ENCODE measurements around the gene CTDNEP1. TPM values are rescaled to one million over a fixed set of nuclear protein-coding genes. Genes with fewer than 3 reads are reported as not detected.

CTDNEP1 gene
- polyA plus RNA-seq, 1 of the 3 experiments (the other 2 are of a cell fraction) = 111 TPM

- peak overlapping the region; percentile 61 to 74 for H3K4me3 ChIP-seq (ENCODE audit: low read depth in 2 of 2, low read length in 1 of 2)
- no peak for TF ChIP-seq USF2 (IDR thresholded peaks at IDR 0.05; ENCODE audit: borderline replicate concordance, low read depth, low read length)
- 0 out of 2 replicates have a peak, but pooled peaks have one; percentile 27 for TF ChIP-seq POLR2AphosphoS5 (IDR thresholded peaks at IDR 0.05; ENCODE audit: low read depth, low read length)
- no peak for TF ChIP-seq RAD21 (IDR thresholded peaks at IDR 0.05; ENCODE audit: low read length)
- no peak for TF ChIP-seq EZH2phosphoT487 (IDR thresholded peaks at IDR 0.05; ENCODE audit: borderline replicate concordance, low read depth)
- TF ChIP-seq TAF1 (IDR thresholded peaks at IDR 0.05; ENCODE audit: borderline replicate concordance, low read depth, low read length) = peak; percentile 42; the same call in 1 of the 2 replicates
- no peak for TF ChIP-seq USF1 (IDR thresholded peaks at IDR 0.05; ENCODE audit: borderline replicate concordance, low read depth)
- no peak for TF ChIP-seq MXI1 (IDR thresholded peaks at IDR 0.05; ENCODE audit: low read depth, low read length)
Observed at GRCh38 chr17:7215652-7216180, 35.8 kb downstream of the CTDNEP1 start.

GRCh38 chr17:7215136-7215638, 36.3 kb downstream of the CTDNEP1 start:
- CTCF ChIA-PET = interaction anchor here (1.0 to 3.7 kb wide), 10 partner anchors 8 to 170 kb away, joined by 3 to 37 read pairs (median 6); partner anchors contain the start of genes DVL2 and GABARAP
- POLR2A ChIA-PET = interaction anchor here (0.9 to 1.7 kb wide), 6 partner anchors 9 to 202 kb away, joined by 3 to 6 read pairs (median 5); partner anchors contain the start of genes DVL2, GABARAP, PHF23 and RNASEK
- TF ChIP-seq EP300 (IDR thresholded peaks at IDR 0.05; ENCODE audit: borderline replicate concordance in 1 of 2, low read depth in 1 of 2, low read length in 1 of 2) (no peak), TEAD4 (IDR thresholded peaks at IDR 0.05; ENCODE audit: borderline replicate concordance, insufficient read depth) (no peak), ELF1 (IDR thresholded peaks at IDR 0.05) (no peak), FOXJ3 (CRISPR knock-in tag; IDR thresholded peaks at IDR 0.05) (no peak), RFX5 (IDR thresholded peaks at IDR 0.05; ENCODE audit: low read length) (no peak), RAD21 (IDR thresholded peaks at IDR 0.05; ENCODE audit: low read length) (no peak), TCF12 (IDR thresholded peaks at IDR 0.05) (no peak), USF2 (IDR thresholded peaks at IDR 0.05; ENCODE audit: borderline replicate concordance, low read depth, low read length) (no peak), MXI1 (IDR thresholded peaks at IDR 0.05; ENCODE audit: low read depth, low read length) (no peak; the same call in 1 of the 2 replicates), CHD2 (IDR thresholded peaks at IDR 0.05; ENCODE audit: low read length, partially characterized antibody) (no peak), POLR2AphosphoS5 (IDR thresholded peaks at IDR 0.05; ENCODE audit: low read depth, low read length) (no peak), FOXM1 (IDR thresholded peaks at IDR 0.05; ENCODE audit: low read depth) (no peak), RCOR1 (IDR thresholded peaks at IDR 0.05; ENCODE audit: low read length) (no peak; the same call in 1 of the 2 replicates)
- TF ChIP-seq, protein P1, sequence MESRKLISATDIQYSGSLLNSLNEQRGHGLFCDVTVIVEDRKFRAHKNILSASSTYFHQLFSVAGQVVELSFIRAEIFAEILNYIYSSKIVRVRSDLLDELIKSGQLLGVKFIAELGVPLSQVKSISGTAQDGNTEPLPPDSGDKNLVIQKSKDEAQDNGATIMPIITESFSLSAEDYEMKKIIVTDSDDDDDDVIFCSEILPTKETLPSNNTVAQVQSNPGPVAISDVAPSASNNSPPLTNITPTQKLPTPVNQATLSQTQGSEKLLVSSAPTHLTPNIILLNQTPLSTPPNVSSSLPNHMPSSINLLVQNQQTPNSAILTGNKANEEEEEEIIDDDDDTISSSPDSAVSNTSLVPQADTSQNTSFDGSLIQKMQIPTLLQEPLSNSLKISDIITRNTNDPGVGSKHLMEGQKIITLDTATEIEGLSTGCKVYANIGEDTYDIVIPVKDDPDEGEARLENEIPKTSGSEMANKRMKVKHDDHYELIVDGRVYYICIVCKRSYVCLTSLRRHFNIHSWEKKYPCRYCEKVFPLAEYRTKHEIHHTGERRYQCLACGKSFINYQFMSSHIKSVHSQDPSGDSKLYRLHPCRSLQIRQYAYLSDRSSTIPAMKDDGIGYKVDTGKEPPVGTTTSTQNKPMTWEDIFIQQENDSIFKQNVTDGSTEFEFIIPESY (IDR thresholded peaks at IDR 0.05; ENCODE audit: borderline replicate concordance, low read depth) = no peak
- TF ChIP-seq, protein P2, sequence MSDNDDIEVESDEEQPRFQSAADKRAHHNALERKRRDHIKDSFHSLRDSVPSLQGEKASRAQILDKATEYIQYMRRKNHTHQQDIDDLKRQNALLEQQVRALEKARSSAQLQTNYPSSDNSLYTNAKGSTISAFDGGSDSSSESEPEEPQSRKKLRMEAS (IDR thresholded peaks at IDR 0.05; ENCODE audit: low read depth) = no peak
- TF ChIP-seq, protein P3, sequence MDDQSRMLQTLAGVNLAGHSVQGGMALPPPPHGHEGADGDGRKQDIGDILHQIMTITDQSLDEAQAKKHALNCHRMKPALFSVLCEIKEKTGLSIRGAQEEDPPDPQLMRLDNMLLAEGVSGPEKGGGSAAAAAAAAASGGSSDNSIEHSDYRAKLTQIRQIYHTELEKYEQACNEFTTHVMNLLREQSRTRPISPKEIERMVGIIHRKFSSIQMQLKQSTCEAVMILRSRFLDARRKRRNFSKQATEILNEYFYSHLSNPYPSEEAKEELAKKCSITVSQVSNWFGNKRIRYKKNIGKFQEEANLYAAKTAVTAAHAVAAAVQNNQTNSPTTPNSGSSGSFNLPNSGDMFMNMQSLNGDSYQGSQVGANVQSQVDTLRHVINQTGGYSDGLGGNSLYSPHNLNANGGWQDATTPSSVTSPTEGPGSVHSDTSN (IDR thresholded peaks at IDR 0.05) = no peak

More at GRCh38 chr17:7215652-7216180, 35.8 kb downstream of the CTDNEP1 start:
- H3K79me2 ChIP-seq (ENCODE audit: insufficient read depth) = peaks cover 54% of the 10 kb centered on the region
- H3K4me2 ChIP-seq = peak overlapping the region; percentile 97
- H3K27me3 ChIP-seq (ENCODE audit: insufficient read depth) = no peaks in the 10 kb centered on the region
- CTCF ChIA-PET = interaction anchor here (1.0 to 3.7 kb wide), 8 partner anchors 8 to 193 kb away, joined by 3 to 37 read pairs (median 5); partner anchors contain the start of gene DVL2
- H3K4me1 ChIP-seq (ENCODE audit: control insufficient read depth in 1 of 2, insufficient read depth in 2 of 2, low read depth in 1 of 2, low read length in 1 of 2) = peaks cover 26 to 60% of the 10 kb centered on the region in 2 experiments; a peak in 3 of 4 replicates
- H4K20me1 ChIP-seq (ENCODE audit: insufficient read depth) = peaks cover 23% of the 10 kb centered on the region
- peak; percentile 59 for DNase-seq
- H3K27ac ChIP-seq (ENCODE audit: low read depth in 2 of 2, low read length in 1 of 2) = peak overlapping the region; percentile 88 to 96
- POLR2A ChIA-PET = interaction anchor here (0.9 to 1.3 kb wide), 3 partner anchors 19 to 27 kb away, joined by 3 to 6 read pairs (median 6); partner anchors contain the start of genes DVL2, GABARAP and PHF23
- no peaks in the 10 kb centered on the region for H3K9me3 ChIP-seq
- H3K9me2 ChIP-seq = no peaks in the 10 kb centered on the region
- peaks cover 46% of the 10 kb centered on the region for H3F3A ChIP-seq (replicated peaks; ENCODE audit: insufficient read depth)
- H2AFZ ChIP-seq (ENCODE audit: low read depth) = no peak overlapping the region
- WGBS (ENCODE audit: low lambda C conversion rate) = 7% methylated on average over 10 of the region's 10 CpGs
- H3K36me3 ChIP-seq (replicated peaks in 1 of 2; ENCODE audit: control insufficient read depth in 1 of 2, insufficient read depth in 2 of 2, low read length in 1 of 2) = peaks cover 0 to under 1% of the 10 kb centered on the region in 2 experiments
- H3K9ac ChIP-seq = peak overlapping the region; percentile 88

More at GRCh38 chr17:7215136-7215638, 36.3 kb downstream of the CTDNEP1 start:
- 11% methylated on average over 9 of the region's 9 CpGs for WGBS (ENCODE audit: low lambda C conversion rate)
- no peak for DNase-seq
- peaks cover 26 to 55% of the 10 kb centered on the region in 2 experiments; a peak in 3 of 4 replicates for H3K4me1 ChIP-seq (ENCODE audit: control insufficient read depth in 1 of 2, insufficient read depth in 2 of 2, low read depth in 1 of 2, low read length in 1 of 2)
- peak overlapping the region; percentile 58; the same call in 1 of the 2 replicates for H3K9ac ChIP-seq
- H3K9me3 ChIP-seq = no peaks in the 10 kb centered on the region
- peak overlapping the region; percentile 97 for H3K4me2 ChIP-seq
- no peaks in the 10 kb centered on the region for H3K27me3 ChIP-seq (ENCODE audit: insufficient read depth)
- no peak overlapping the region for H2AFZ ChIP-seq (ENCODE audit: low read depth)
- H3F3A ChIP-seq (replicated peaks; ENCODE audit: insufficient read depth) = peaks cover 41% of the 10 kb centered on the region
- peaks cover 28% of the 10 kb centered on the region for H4K20me1 ChIP-seq (ENCODE audit: insufficient read depth)
- peak overlapping the region; percentile 88 to 96 for H3K27ac ChIP-seq (ENCODE audit: low read depth in 2 of 2, low read length in 1 of 2)
- no peaks in the 10 kb centered on the region for H3K36me3 ChIP-seq (replicated peaks in 1 of 2; ENCODE audit: control insufficient read depth in 1 of 2, insufficient read depth in 2 of 2, low read length in 1 of 2)
- H3K9me2 ChIP-seq = no peaks in the 10 kb centered on the region
- H3K4me3 ChIP-seq (ENCODE audit: low read depth in 2 of 2, low read length in 1 of 2) = peak overlapping the region; percentile 56 to 64
- peaks cover 54% of the 10 kb centered on the region for H3K79me2 ChIP-seq (ENCODE audit: insufficient read depth)
